ENCODE results near the gene PPP3CB. TPM values are rescaled to one million over a fixed set of nuclear protein-coding genes. Genes with fewer than 3 reads are reported as not detected.

PPP3CB gene
- polyA plus RNA-seq, 3 donors = 4.8 to 18.9 (median 6.5) TPM

DNA sequence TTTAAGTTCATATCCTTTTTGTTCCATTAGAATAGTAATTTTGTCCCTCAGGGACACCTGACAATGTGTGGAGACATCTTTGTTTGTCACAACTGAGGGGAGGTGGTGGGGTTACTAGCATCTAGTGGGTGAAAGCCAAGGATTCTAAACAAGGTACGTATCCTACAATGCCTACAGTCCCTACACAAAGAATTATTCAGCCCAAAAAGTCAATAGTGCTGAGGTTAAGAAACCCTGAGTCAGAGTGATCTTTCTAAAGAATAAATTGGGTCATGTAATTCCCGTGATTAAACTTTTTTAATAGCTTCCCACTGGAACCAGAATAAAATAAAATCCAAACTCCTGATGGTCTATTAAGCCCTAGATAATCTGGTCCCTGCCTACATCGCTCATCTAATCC, 79.3 kb downstream of the PPP3CB start:
- H3K36me3 ChIP-seq (replicated peaks in 1 of 2; ENCODE audit: control insufficient read depth in 1 of 2, insufficient read depth in 2 of 2, low read length in 2 of 2) = no peaks in the 10 kb centered on the region
- no peak overlapping the region for H3K9ac ChIP-seq (ENCODE audit: insufficient read depth, low read length, poor library complexity, severe bottlenecking)
- Mint-ChIP-seq H3K36me3 (peaks cover 2 to 5% of the 10 kb centered on the region in 2 donors), H3K27me3 (ENCODE audit: low read depth in 3 of 3) (peaks cover 5 to 16% (median 8%) of the 10 kb centered on the region in 3 donors), H3K4me3 (no peak overlapping the region), H3K9me3 (peaks cover 0 to 5% (median 0%) of the 10 kb centered on the region in 7 donors), H3K4me1 (peaks cover 23% of the 10 kb centered on the region), H3K27ac (no peak overlapping the region)
- H3K79me2 ChIP-seq (ENCODE audit: insufficient read depth, low read length) = peaks cover 20% of the 10 kb centered on the region
- H4K20me1 ChIP-seq (ENCODE audit: insufficient read depth, low read length) = peaks cover 12% of the 10 kb centered on the region
- no peak overlapping the region for H2AFZ ChIP-seq (ENCODE audit: insufficient read depth, low read depth, low read length, poor library complexity, severe bottlenecking)
- no peak for DNase-seq
- TF ChIP-seq, protein P1, sequence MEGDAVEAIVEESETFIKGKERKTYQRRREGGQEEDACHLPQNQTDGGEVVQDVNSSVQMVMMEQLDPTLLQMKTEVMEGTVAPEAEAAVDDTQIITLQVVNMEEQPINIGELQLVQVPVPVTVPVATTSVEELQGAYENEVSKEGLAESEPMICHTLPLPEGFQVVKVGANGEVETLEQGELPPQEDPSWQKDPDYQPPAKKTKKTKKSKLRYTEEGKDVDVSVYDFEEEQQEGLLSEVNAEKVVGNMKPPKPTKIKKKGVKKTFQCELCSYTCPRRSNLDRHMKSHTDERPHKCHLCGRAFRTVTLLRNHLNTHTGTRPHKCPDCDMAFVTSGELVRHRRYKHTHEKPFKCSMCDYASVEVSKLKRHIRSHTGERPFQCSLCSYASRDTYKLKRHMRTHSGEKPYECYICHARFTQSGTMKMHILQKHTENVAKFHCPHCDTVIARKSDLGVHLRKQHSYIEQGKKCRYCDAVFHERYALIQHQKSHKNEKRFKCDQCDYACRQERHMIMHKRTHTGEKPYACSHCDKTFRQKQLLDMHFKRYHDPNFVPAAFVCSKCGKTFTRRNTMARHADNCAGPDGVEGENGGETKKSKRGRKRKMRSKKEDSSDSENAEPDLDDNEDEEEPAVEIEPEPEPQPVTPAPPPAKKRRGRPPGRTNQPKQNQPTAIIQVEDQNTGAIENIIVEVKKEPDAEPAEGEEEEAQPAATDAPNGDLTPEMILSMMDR (IDR thresholded peaks at IDR 0.05) = no peak
- no peaks in the 10 kb centered on the region for H3K9me3 ChIP-seq (replicated peaks in 1 of 2; ENCODE audit: control insufficient read depth in 1 of 2, insufficient read depth in 1 of 2, low read length in 2 of 2)
- intact Hi-C loops (cut with micrococcal nuclease) = loop anchor here in 1 of 2 donors (10.0 kb wide), 1 partner anchor 172 kb away; the partner anchor contains the start of gene DNAJC9
- H3K4me1 ChIP-seq (ENCODE audit: control insufficient read depth in 1 of 2, insufficient read depth in 2 of 2, low read length in 2 of 2) = peaks cover 18 to 24% of the 10 kb centered on the region in 2 donors
- H3K4me2 ChIP-seq (replicated peaks; ENCODE audit: extremely low read depth, low read length, poor library complexity, severe bottlenecking) = no peak overlapping the region
- H3K27ac ChIP-seq (ENCODE audit: low read depth in 1 of 2, low read length in 2 of 2) = no peak overlapping the region
- no peak overlapping the region for H3K4me3 ChIP-seq (replicated peaks in 1 of 3; ENCODE audit: low read depth in 2 of 3, low read length in 3 of 3)
- WGBS (ENCODE audit: insufficient coverage) = 100% methylated on average over 1 of the region's 3 CpGs
- H3K27me3 ChIP-seq (ENCODE audit: control insufficient read depth in 2 of 2, insufficient read depth in 2 of 2, low read length in 2 of 2) = peaks cover 4 to 10% of the 10 kb centered on the region in 2 donors

DNA sequence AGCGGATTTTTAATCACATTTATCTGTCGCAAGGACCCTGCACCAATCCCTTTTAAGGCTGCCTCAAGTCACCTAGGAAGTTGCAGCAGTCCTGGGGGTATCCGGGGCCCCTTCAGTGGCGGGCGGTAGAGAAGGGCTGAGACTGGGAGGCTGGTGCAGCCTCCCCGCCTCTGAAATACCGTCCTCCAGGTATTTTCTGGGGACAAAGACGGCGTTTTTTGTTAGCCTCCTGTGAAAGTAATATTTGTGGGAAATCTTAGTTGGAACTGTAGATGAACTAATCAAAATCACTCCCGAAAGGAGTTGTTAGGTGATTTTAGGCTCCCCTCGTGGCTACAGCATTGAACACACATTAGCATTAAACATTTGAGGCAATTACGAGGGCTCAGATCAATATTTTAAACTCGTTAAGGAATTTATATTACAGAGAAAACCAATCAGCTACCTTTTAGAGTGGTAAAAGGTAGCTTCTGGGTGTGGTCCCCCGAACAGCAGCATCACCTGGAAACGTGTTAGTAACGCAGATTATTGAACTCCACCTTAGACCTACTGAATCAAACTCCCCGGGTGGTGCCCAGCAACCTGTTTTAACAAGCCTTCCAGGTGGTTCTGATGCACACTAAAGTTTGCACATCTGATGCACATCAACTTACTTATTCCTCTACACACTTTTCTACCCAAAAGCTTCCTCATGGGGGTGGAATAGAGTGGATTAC, 81.4 kb downstream of the PPP3CB start:
- 0% methylated on average over 6 of the region's 17 CpGs for WGBS (ENCODE audit: insufficient coverage)
- Histone ChIP-seq H3K27me3 (ENCODE audit: control insufficient read depth in 2 of 2, insufficient read depth in 2 of 2, low read length in 2 of 2) (peaks cover 4 to 10% of the 10 kb centered on the region in 2 donors), H3K36me3 (replicated peaks in 1 of 2; ENCODE audit: control insufficient read depth in 1 of 2, insufficient read depth in 2 of 2, low read length in 2 of 2) (no peaks in the 10 kb centered on the region), H3K4me2 (replicated peaks; ENCODE audit: extremely low read depth, low read length, poor library complexity, severe bottlenecking) (peak overlapping the region; percentile 97), H2AFZ (ENCODE audit: insufficient read depth, low read depth, low read length, poor library complexity, severe bottlenecking) (peak overlapping the region; percentile 94), H3K27ac (ENCODE audit: low read depth in 1 of 2, low read length in 2 of 2) (peak overlapping the region in 1 of 2 donors; percentile 96), H3K9me3 (replicated peaks in 1 of 2; ENCODE audit: control insufficient read depth in 1 of 2, insufficient read depth in 1 of 2, low read length in 2 of 2) (no peaks in the 10 kb centered on the region), H3K4me1 (ENCODE audit: control insufficient read depth in 1 of 2, insufficient read depth in 2 of 2, low read length in 2 of 2) (peaks cover 18 to 24% of the 10 kb centered on the region in 2 donors), H4K20me1 (ENCODE audit: insufficient read depth, low read length) (peaks cover 29% of the 10 kb centered on the region), H3K9ac (ENCODE audit: insufficient read depth, low read length, poor library complexity, severe bottlenecking) (peak overlapping the region; percentile 97), H3K79me2 (ENCODE audit: insufficient read depth, low read length) (peaks cover 42% of the 10 kb centered on the region), H3K4me3 (replicated peaks in 1 of 3; ENCODE audit: low read depth in 2 of 3, low read length in 3 of 3) (peak overlapping the region; percentile 80 to 88 (median 81))
- no peak for DNase-seq
- intact Hi-C loops (cut with micrococcal nuclease) = loop anchor here (5.0 to 10.0 kb wide), 2 partner anchors 167 to 170 kb away; partner anchors contain the start of gene DNAJC9 (in 2 of the 2)
- Mint-ChIP-seq H3K27me3 (ENCODE audit: low read depth in 3 of 3) (peaks cover 5 to 16% (median 8%) of the 10 kb centered on the region in 3 donors), H3K4me3 (peak overlapping the region; percentile 84 to 89), H3K36me3 (peaks cover 5 to 14% of the 10 kb centered on the region in 2 donors), H3K4me1 (peaks cover 38% of the 10 kb centered on the region), H3K27ac (peak overlapping the region in 3 of 7 donors; percentile 40 to 66 (median 46)), H3K9me3 (peaks cover 0 to 5% (median 0%) of the 10 kb centered on the region in 7 donors)
- TF ChIP-seq, protein P1 (IDR thresholded peaks at IDR 0.05) = peak; percentile 24

All from CD14-positive monocyte (primary cell).